ENCODE measurements around the gene UACA. TPM values are rescaled to one million over a fixed set of nuclear protein-coding genes. Genes with fewer than 3 reads are reported as not detected.

The UACA gene
- polyA plus RNA-seq, 1 donor (not counting 4 experiments of a cell fraction or from before 2014, with no cell fraction given): 26.6 TPM

DNA sequence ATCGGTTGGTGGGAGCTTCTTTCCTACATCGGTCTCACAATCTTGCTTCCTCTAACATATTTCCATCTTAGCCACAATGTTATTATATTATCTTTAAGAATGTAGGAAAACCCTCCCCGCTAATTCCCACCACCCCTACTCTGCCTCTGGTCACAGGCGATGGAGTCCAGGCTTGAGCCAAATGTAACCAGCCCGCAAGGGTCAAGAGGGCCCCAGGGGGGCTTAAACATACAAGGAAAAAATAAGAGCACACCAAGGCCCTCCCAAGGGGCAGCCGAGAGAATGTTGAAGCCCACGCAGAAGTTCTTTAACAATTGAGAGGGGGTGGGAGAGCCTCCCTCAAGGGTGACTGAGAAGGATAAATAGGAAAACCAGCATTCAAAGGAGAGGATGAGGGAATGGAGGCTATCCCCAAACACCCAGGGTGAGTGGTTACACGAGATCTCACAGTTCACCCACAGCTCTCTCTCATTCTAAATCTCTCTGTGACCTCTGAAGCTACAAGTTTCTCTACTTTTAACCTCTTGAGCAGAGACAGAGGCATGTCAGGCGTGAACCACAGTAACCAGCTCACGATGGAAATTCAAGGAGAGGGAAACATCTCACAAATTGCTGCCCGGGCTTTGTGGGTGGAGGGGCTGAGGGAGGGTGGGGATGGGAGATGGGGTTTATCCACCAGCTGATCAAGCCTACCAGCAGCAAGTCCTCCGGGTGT lies 31.4 kb upstream of the UACA start:
- peak overlapping the region in 2 of 3 experiments; percentile 15 to 30 for H3K4me3 ChIP-seq (ENCODE audit: control insufficient read depth in 2 of 3, extremely low read depth in 1 of 3, insufficient read depth in 2 of 3, low read depth in 1 of 3, low read length in 3 of 3)
- H2AFZ ChIP-seq (ENCODE audit: control insufficient read depth, low read length): peak overlapping the region; percentile 82
- H4K20me1 ChIP-seq (ENCODE audit: control insufficient read depth, extremely low read depth, insufficient read depth, low read length): no peaks in the 10 kb centered on the region
- no peaks in the 10 kb centered on the region for H3K36me3 ChIP-seq (ENCODE audit: control insufficient read depth in 2 of 2, extremely low read depth in 1 of 2, insufficient read depth in 2 of 2, low read length in 2 of 2)
- H3K79me2 ChIP-seq (ENCODE audit: control insufficient read depth, insufficient read depth, low read length): no peaks in the 10 kb centered on the region
- no peaks in the 10 kb centered on the region for H3K27me3 ChIP-seq (ENCODE audit: control insufficient read depth, extremely low read depth, insufficient read depth, low read length)
- DNase-seq (ENCODE audit: low read depth, low spot score) (no peak), FAIRE-seq (no peak)
- peaks cover 33% of the 10 kb centered on the region for H3K4me1 ChIP-seq (ENCODE audit: control insufficient read depth, extremely low read depth, insufficient read depth, low read length)
- no peaks in the 10 kb centered on the region for H3K9me3 ChIP-seq (ENCODE audit: control insufficient read depth, low read depth, low read length)
- H3K4me2 ChIP-seq (ENCODE audit: control insufficient read depth, extremely low read depth, insufficient read depth, low read depth, low read length): peak overlapping the region; percentile 76
- dilution Hi-C loops (cut with MboI; ENCODE audit: extremely low pct_ligation_motif_present, low sequenced_read_pairs): no loop called here
- TF ChIP-seq CTCF (optimal IDR thresholded peaks at IDR 0.05 in 1 of 3, IDR thresholded peaks at IDR 0.05 in 1 of 3, conservative IDR thresholded peaks at IDR 0.05 in 1 of 3; ENCODE audit: extremely low read depth in 1 of 3, insufficient read depth in 2 of 3, low read length in 3 of 3): no peak
- H3K9me1 ChIP-seq (ENCODE audit: control insufficient read depth, extremely low read depth, insufficient read depth, low read length): no peaks in the 10 kb centered on the region
- H3K9ac ChIP-seq (ENCODE audit: control insufficient read depth, extremely low read depth, insufficient read depth, low read length): peak overlapping the region; percentile 66
- H3K27ac ChIP-seq (ENCODE audit: control insufficient read depth, insufficient read depth, low read length): peak overlapping the region; percentile 82

DNA sequence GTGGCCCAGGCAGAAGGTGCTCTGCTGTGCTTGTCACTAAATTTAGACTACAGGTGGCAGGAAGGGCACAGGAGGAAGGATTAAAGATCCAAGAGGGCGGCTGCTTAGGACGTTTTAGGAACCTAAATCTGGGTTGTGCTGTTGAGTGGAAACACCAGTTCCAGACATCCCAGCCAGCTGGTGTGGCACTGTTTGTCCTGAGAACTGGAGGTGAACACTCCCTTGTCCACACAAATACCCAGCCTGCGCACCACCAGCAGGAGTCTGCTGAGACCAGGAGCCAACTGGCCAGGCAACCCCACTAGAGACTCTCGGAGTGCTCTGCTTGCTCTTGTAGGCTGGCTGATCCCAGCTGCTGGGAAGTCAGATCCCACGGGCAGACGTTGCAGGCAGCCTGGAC lies 30.3 kb upstream of the UACA start:
- Histone ChIP-seq H3K27ac (ENCODE audit: control insufficient read depth, insufficient read depth, low read length) (no peak overlapping the region), H3K27me3 (ENCODE audit: control insufficient read depth, extremely low read depth, insufficient read depth, low read length) (no peaks in the 10 kb centered on the region), H3K4me1 (ENCODE audit: control insufficient read depth, extremely low read depth, insufficient read depth, low read length) (peaks cover 32% of the 10 kb centered on the region), H3K4me3 (ENCODE audit: control insufficient read depth in 2 of 3, extremely low read depth in 1 of 3, insufficient read depth in 2 of 3, low read depth in 1 of 3, low read length in 3 of 3) (no peak overlapping the region), H3K36me3 (ENCODE audit: control insufficient read depth in 2 of 2, extremely low read depth in 1 of 2, insufficient read depth in 2 of 2, low read length in 2 of 2) (no peaks in the 10 kb centered on the region), H3K9me3 (ENCODE audit: control insufficient read depth, low read depth, low read length) (no peaks in the 10 kb centered on the region), H3K79me2 (ENCODE audit: control insufficient read depth, insufficient read depth, low read length) (no peaks in the 10 kb centered on the region), H3K9me1 (ENCODE audit: control insufficient read depth, extremely low read depth, insufficient read depth, low read length) (no peaks in the 10 kb centered on the region), H4K20me1 (ENCODE audit: control insufficient read depth, extremely low read depth, insufficient read depth, low read length) (no peaks in the 10 kb centered on the region), H3K4me2 (ENCODE audit: control insufficient read depth, extremely low read depth, insufficient read depth, low read depth, low read length) (no peak overlapping the region), H2AFZ (ENCODE audit: control insufficient read depth, low read length) (no peak overlapping the region), H3K9ac (ENCODE audit: control insufficient read depth, extremely low read depth, insufficient read depth, low read length) (no peak overlapping the region)
- DNase-seq (ENCODE audit: low read depth, low spot score) (no peak), FAIRE-seq (no peak)
- dilution Hi-C loops (cut with MboI; ENCODE audit: extremely low pct_ligation_motif_present, low sequenced_read_pairs): no loop called here
- TF ChIP-seq EZH2 (IDR thresholded peaks at IDR 0.05; ENCODE audit: low read length): no peak
- TF ChIP-seq CTCF (optimal IDR thresholded peaks at IDR 0.05 in 1 of 3, IDR thresholded peaks at IDR 0.05 in 1 of 3, conservative IDR thresholded peaks at IDR 0.05 in 1 of 3; ENCODE audit: extremely low read depth in 1 of 3, insufficient read depth in 2 of 3, low read length in 3 of 3): no peak
